Stimulated activated CD8-positive, alpha-beta memory T cell treated with anti-CD3 and anti-CD28 coated beads, Interleukin-15, amount 100 ng/mL, for 24 hours (primary cell): ENCODE data around the gene NBAS.
"Not testable (repeated sequence)": the region's sequence is repeated elsewhere in the genome, so short reads cannot be mapped to it uniquely, and the experiment has no call there.

Experiments used
- DNase-seq: peaks from one replicate; pipeline ENCODE4 v3.0.0-alpha.2; 2020; ENCODE audit warnings: low read depth

The NBAS gene

DNA sequence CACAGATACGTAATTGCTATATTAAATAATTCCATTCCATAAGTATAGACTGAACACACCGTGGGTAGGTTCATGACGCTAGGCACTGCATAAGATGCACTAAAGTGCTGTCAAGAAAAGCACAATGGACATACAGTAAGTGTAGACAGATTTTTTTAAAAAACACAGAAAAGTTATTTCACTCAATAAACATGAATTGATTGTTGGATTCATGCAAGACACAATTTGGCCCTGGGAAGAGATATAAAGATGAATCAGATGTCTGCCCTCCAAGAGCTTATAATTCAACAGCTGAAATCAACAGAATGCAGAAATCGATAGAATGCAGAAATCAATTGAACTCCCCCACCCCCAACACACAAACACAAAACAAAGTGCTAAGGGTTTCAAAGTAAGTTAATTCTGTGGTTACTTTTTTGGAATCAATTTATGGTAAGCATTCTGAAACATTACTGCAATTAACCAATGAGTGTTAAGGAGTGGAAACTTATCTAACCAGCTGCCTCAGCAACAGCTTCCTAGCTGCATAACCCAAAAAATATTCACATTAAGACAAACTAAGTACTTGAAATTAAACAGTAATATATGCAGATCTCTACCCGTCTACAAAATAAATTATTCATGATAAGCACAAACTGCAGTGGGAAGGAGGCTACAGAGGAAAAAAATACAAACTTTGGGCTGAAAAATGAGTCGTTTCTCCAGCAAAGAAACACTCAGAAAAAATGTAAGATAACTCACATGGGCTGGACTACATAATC lies 1.6 kb downstream of the NBAS start:
- no peak for DNase-seq

DNA sequence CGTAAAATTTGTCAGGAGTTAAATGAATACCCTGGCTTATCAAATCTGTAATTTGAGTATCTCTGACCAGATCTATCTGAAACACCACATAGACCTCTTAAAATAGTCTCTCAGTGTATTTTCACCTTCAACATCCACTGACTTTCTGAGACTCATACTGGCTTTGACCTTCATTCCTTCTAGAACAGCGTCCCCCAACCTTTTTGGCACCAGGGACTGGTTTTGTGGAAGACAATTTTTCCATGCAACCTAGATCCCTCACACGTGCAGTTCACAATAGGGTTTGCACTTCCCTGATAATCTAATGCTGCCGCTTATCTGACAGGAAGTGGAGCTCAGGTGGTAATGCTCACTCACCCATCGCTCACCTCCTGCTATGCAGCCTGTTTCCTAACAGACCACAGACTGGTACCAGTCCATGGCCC lies 3.2 kb downstream of the NBAS start:
- DNase-seq = no peak

- DNase-seq = no peak
Observed at GRCh38 chr2:15556311-15556930, 4.7 kb downstream of the NBAS start.

DNA sequence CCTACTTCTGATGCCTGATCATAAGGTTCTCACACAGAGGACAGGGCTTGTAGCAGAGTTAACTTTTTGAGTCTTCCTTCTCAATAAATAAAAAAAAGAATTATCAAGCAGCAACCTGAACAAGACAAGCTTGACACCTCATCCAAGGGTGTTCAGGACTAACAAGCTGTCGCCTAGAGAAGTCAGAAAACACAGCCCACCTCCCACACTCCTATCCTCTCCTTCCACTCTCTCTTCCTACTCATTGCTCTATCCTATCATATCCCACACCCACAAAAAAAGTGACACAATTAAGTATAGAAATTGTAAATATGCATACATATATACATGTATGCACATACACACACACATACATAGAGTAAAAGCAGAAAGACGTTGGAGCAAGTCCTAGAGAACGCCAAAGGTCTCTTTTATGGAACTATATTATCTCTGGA lies 5.4 kb downstream of the NBAS start:
- no peak for DNase-seq

DNA sequence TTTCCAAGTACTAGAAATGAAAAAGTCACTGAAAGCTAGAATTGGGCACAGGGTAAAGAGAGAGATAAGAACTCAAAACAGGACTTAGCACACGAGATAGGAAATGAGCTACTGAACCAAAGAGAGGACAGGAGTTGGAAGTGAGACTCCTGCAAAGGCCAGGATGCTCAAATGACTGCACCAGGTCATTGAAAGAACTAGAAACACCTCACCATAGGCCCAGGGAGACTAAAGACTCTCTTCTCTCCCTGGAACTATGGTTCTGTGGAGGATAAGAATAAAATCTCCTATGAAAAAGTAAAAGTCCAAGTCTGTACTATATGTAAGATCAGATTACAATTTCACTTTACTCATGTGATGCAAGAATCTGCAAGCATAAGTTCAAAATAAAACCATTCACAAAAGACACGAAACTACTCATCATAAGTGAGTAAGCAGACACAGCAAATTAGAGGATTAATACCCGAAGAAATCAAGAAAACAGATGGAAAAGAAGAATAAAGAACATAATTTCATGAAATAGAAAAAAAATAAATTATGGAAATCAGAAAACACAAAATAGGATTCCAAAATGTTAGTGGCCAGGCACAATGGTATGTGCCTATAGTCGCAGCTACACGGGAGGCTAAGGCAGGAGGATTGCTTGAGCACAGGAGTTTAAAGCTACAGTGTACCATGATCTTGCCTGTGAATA lies 6.5 kb downstream of the NBAS start:
- no peak for DNase-seq

DNA sequence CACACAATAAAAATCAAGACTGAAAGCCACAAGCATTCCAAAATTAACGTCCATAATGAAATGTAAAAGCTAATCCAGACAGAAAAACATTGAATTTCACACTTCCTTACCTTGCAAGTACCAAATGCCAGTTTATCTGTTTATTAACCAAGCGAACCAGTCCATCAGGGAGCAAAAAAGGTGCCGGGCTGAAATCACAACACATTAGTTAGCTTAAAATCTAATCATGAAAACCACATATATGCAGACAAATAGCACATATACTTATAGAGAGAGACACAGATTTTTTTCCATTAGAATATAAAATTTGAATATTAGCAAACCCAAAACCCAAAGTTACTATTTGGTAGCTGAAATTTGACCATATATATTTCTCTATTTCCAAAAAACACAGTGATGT lies 7.2 kb downstream of the NBAS start:
- DNase-seq = no peak

GRCh38 chr2:15553519-15553918 lies 7.6 kb downstream of the NBAS start:
- no peak for DNase-seq

DNA sequence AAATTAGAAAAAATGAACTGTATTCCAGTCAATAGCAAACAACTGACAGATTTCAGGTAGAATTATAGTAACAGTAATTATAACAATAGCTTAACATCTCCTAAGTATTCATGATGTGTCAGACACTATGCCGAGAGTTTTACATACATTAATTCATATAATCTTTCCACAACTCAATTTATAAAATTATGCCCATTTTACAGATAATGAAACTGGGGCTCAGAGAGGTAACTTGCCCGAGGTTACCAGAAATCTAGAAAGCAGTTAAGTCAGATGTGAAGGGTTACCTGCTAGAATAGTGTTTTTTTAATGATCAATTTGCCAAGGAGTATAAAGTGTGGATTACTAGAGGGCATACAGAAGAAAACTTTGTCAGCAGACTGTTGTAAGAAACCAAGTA lies 12.2 kb downstream of the NBAS start:
- no peak for DNase-seq

GRCh38 chr2:15547115-15547876 lies 13.8 kb downstream of the NBAS start:
- no peak for DNase-seq

- DNase-seq = no peak
Observed at GRCh38 chr2:15546297-15547098, 14.6 kb downstream of the NBAS start.

DNA sequence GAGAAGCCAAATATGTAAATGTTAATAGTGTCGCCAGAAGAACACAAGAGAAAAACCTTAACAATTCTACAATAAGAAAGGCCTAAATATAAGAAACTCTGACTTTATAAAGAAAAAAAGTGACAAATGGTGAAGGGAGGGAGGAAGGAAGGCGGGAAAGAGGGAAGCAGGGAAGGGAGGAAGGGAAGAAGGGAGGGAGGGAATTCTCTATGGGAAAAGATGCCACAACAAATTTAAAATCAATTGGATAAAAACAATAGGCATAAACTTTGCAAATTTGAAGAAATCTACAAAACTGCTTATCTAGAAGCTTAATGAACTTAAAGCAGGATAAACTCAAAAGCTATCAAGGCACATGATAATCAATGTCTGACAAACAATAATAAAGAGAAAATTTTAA lies 16.9 kb downstream of the NBAS start:
- DNase-seq = no peak

- DNase-seq = no peak
Observed at GRCh38 chr2:15543541-15543940, 17.6 kb downstream of the NBAS start.

GRCh38 chr2:15543053-15543452 lies 18.1 kb downstream of the NBAS start:
- no peak for DNase-seq

- not testable (repeated sequence) for DNase-seq
Observed at GRCh38 chr2:15542269-15542668, 18.9 kb downstream of the NBAS start.

GRCh38 chr2:15540523-15540922 lies 20.6 kb downstream of the NBAS start:
- not testable (repeated sequence) for DNase-seq

DNA sequence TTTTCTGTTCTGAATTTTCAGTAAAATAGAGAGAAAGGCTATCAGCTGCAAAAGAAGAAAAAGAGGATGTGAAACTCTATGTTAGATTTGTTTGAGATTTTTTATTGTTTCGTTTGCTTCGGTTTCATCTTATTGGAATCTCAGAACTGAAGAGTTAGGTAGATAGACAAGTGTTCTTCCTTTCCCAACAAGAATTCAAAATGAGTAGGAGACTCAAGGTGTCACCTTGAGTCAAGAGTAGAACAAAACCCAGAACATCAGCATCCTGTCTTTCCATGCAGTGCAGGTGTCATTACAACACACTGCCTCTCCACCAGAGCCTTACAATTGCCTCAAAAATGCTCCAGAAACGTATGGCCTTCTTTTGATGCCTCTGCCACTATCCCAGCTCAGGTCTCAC lies 21.1 kb downstream of the NBAS start:
- no peak for DNase-seq

- no peak for DNase-seq
Observed at GRCh38 chr2:15538792-15539191, 22.3 kb downstream of the NBAS start.

DNA sequence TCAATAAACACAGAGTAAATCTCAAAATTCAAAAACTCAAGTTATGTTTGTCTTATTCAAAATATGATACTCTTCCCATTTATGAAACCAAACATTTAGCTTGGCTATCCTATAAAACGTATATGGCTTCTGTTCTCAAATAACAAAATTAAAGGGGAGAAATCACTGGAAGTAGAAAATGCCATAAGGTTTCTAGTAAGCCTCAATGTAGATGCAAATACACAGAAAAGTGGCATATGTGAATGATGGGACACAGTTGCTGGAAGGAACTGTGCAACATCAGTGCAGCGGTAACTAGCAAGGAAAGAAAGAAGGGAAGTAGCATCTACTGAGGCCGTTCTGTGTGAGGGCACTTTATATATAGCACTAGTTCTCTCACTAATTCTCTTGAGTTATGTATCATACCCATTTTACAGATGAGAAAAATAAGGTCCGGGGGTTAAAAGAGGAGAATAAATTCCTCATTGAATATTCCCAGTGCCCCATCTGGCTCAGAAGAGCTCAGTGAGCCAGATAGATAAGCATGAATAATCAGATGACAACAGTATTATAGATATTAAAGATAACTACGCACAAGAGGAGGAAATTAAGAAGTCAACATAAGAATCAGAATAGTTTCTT lies 27.2 kb downstream of the NBAS start:
- no peak for DNase-seq

GRCh38 chr2:15532996-15533395 lies 28.1 kb downstream of the NBAS start:
- DNase-seq = no peak

DNA sequence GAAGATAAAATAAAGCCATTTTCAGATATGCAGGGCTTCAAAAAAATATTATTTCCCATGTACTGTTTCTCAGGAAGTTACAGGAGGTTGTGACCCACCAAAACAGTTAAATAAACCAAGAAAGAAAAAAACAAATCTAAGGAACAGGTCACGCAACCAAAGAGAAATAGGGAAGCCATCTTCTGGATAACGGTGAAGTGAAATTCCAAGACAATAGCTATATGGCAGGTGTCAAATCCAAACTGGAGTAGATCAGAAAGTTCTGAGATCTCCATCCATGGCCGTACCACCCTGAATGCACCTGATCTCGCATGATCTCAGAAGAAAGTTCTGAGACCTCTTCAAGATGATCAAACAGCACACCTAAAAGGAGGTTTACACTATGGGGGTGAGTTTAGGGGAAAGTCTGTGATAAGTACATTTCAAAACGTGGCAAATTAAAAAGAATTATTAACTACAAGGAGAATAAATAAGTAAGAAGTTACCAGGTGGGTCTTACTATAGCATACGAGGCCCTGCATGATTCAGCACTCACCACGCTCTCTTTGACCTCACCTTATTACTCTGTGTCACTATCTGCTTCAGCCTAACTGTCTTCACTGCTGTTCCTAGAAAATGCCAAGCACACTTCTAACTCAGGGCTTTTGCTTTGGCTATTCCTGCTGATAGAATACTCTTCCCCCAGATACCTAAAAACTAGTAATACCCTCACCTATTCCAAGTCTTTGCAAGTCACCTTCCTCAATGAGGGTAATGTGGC lies 29.9 kb downstream of the NBAS start:
- no peak for DNase-seq
